Prostate gland (tissue), 2 donors: ENCODE data around the gene MIOX.

Experiments
- POLR2A ChIP-seq: fragments of 450-650 bp; IDR thresholded peaks from one replicate; pipeline ENCODE4 v1.6.1; 2016; ENCODE audit warnings: antibody characterized with exemption, mild to moderate bottlenecking
- POLR2AphosphoS5 ChIP-seq: sonication (generic); formaldehyde crosslinking; IDR thresholded peaks from one replicate; pipeline ENCODE4 v1.6.1; 2017; ENCODE audit warnings: antibody characterized with exemption
- TF ChIP-seq, protein P1 (sequence below), 4 experiments: fragments of 200-600 bp in 2 of 4; fragments of 450-650 bp in 2 of 4; sonication (generic) in 2 of 4; IDR thresholded peaks; 1 replicate in 3 of 4; 2 replicates in 1 of 4; pipeline ENCODE4 v1.5.1; 2016 to 2019; ENCODE audit warnings: antibody characterized with exemption in 4 of 4, mild to moderate bottlenecking in 2 of 4, moderate library complexity in 2 of 4

DNA sequence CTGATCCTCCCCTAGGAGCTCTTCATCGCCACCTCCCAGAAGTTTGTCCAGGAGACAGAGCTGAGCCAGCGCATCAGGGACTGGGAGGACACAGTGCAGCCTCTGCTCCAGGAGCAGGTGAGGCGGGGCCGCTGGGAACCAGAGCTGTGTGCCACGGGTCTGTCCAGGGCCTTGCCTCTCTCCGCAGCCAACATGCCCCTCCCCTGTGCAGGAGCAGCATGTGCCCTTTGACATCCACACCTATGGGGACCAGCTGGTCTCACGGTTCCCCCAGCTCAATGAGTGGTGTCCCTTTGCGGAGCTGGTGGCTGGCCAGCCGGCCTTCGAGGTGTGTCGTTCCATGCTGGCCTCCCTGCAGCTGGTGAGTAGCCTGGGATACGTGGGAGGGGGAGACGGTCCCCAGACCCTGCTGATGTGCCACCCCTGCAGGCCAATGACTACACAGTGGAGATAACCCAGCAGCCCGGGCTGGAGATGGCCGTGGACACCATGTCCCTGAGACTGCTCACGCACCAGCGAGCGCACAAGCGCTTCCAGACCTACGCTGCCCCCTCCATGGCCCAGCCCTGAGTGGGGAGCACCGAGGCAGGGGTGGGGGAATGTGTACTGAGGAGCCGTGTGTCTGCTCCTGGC, 36.3 kb downstream of the MIOX start:
- TF ChIP-seq, protein P1, sequence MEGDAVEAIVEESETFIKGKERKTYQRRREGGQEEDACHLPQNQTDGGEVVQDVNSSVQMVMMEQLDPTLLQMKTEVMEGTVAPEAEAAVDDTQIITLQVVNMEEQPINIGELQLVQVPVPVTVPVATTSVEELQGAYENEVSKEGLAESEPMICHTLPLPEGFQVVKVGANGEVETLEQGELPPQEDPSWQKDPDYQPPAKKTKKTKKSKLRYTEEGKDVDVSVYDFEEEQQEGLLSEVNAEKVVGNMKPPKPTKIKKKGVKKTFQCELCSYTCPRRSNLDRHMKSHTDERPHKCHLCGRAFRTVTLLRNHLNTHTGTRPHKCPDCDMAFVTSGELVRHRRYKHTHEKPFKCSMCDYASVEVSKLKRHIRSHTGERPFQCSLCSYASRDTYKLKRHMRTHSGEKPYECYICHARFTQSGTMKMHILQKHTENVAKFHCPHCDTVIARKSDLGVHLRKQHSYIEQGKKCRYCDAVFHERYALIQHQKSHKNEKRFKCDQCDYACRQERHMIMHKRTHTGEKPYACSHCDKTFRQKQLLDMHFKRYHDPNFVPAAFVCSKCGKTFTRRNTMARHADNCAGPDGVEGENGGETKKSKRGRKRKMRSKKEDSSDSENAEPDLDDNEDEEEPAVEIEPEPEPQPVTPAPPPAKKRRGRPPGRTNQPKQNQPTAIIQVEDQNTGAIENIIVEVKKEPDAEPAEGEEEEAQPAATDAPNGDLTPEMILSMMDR (IDR thresholded peaks at IDR 0.05), result no peak
- no peak for TF ChIP-seq POLR2A
- TF ChIP-seq POLR2AphosphoS5, result no peak
